Thoracic aorta (tissue), 2 donors: Measurements from ENCODE around the gene NLRC4. TPM values are rescaled to one million over a fixed set of nuclear protein-coding genes. Genes with fewer than 3 reads are reported as not detected.
"Not testable (repeated sequence)": the region's sequence is repeated elsewhere in the genome, so short reads cannot be mapped to it uniquely, and the experiment has no call there.

Experiments used
- ATAC-seq: fragments of 150-250 bp; one replicate; pipeline ENCODE4 v1.8.0; 2017; ENCODE audit warnings: low read depth; ENCODE audit not compliant: insufficient number of reproducible peaks, low FRiP score
- DNase-seq: peaks from one replicate; pipeline ENCODE4 v3.0.0-alpha.2; 2020; ENCODE audit warnings: low spot score
- H3K27ac ChIP-seq, 2 donors: fragments of 200-600 bp; sonication (generic); 1 replicate in 1 of 2; 2 replicates in 1 of 2; pipeline ENCODE4 v1.5.1; 2016; ENCODE audit warnings: mild to moderate bottlenecking in 2 of 2, moderate library complexity in 2 of 2
- H3K27me3 ChIP-seq: fragments of 200-600 bp; sonication (generic); replicated peaks from 2 replicates; pipeline ENCODE4 v1.6.0; 2016; ENCODE audit warnings: mild to moderate bottlenecking; ENCODE audit not compliant: insufficient read depth
- H3K36me3 ChIP-seq: fragments of 200-600 bp; sonication (generic); one replicate; pipeline ENCODE4 v1.5.1; 2016
- H3K4me1 ChIP-seq, 2 donors: fragments of 200-600 bp; sonication (generic); 1 replicate in 1 of 2; 2 replicates in 1 of 2; pipeline versions ENCODE4 v1.5.1 to v1.6.0; 2016; ENCODE audit warnings: low read depth in 2 of 2, mild to moderate bottlenecking in 1 of 2; ENCODE audit not compliant: control insufficient read depth in 1 of 2
- H3K4me3 ChIP-seq: fragments of 200-600 bp; sonication (generic); 2 replicates; pipeline ENCODE4 v1.5.1; 2016; ENCODE audit warnings: mild to moderate bottlenecking
- H3K9me3 ChIP-seq: fragments of 200-600 bp; sonication (generic); 2 replicates; pipeline ENCODE4 v1.5.1; 2016
- total RNA-seq, 2 donors: library from RNA; depleted of rRNA; stranded (reverse); fragments of >200 nt; gene quantifications; one replicate each; pipeline versions ENCODE4 v1.1.0 to v1.2.3, GENCODE V29; 2016
- TF ChIP-seq, protein P1 (sequence below): fragments of 200-600 bp; sonication (generic); IDR thresholded peaks from one replicate; pipeline ENCODE4 v1.5.1; 2019; ENCODE audit warnings: antibody characterized with exemption

Gene NLRC4
- 1 to 10 TPM in 1 of 2 donors, under 1 TPM in 1; 0.81 to 2.2 TPM for total RNA-seq

DNA sequence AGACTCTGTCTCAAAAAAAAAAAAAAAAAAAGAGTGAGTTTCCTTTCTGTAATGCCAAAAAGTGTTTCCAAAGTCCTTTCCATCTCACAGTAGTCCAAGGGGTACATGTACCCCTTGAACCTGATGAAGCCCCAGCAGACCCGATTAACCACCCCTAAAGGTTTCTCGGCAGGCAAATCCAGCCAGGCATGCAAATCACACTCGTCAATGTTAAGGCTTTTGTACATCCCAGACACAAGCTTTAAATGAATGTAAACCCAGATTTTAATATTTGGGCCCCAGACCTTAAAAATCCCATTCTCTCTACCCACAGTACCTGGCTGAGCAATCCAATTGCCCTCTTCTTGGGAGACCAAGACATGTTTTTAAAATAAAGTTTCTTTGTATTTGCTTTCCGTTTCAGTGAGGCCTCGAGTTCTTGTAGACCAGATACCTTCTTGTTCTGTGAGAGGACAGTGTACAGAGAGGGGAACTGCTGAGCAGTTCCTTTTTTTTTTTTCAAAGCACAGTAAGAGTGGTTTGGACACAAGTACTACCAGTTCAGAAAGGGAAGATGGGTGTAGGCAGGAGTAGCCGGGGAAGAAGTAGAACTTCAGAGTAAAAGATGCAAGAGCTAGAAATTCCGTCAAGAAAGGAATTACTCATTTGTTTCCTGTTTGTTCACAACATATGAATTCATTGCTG, at the start of gene NLRC4:
Gene NLRC4, minus strand, starts transcription at position 465 of the 684 bp plus-strand sequence. CDS start 8,111 bp downstream, outside the sequence.
- TF ChIP-seq, protein P1, sequence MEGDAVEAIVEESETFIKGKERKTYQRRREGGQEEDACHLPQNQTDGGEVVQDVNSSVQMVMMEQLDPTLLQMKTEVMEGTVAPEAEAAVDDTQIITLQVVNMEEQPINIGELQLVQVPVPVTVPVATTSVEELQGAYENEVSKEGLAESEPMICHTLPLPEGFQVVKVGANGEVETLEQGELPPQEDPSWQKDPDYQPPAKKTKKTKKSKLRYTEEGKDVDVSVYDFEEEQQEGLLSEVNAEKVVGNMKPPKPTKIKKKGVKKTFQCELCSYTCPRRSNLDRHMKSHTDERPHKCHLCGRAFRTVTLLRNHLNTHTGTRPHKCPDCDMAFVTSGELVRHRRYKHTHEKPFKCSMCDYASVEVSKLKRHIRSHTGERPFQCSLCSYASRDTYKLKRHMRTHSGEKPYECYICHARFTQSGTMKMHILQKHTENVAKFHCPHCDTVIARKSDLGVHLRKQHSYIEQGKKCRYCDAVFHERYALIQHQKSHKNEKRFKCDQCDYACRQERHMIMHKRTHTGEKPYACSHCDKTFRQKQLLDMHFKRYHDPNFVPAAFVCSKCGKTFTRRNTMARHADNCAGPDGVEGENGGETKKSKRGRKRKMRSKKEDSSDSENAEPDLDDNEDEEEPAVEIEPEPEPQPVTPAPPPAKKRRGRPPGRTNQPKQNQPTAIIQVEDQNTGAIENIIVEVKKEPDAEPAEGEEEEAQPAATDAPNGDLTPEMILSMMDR: no peak
- Histone ChIP-seq H3K36me3 (no peaks in the 10 kb centered on the region), H3K9me3 (no peaks in the 10 kb centered on the region), H3K4me3 (peak within 1 kb of the TSS; percentile 4), H3K27me3 (no peaks in the 10 kb centered on the region), H3K27ac (peak within 1 kb of the TSS in 1 of 2 donors; percentile 7), H3K4me1 (peaks cover 0 to 8% of the 10 kb centered on the region in 2 donors)
- ATAC-seq (no peak), DNase-seq (no peak)

DNA sequence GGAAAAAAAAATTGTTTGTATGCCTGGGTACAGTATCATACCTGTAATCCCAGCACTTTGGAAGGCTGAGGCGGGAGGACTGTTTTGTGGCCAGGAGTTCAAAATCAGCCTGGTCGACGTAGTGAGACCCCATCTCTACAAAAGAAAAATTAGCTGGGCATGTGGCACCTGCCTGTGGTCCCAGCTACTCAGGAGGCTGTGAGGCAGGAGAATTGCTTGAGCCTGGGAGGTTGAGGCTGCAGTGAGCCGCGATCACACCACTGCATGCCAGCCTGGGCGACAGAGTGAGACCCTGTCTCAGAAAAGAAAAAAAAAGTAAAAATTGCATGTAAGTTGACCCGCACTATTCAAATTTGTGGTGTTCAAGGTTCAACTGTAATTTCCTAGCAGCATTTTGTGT, 45.9 kb upstream of the NLRC4 start:
- Histone ChIP-seq H3K27ac (no peak overlapping the region), H3K4me3 (no peak overlapping the region), H3K4me1 (no peaks in the 10 kb centered on the region), H3K9me3 (no peaks in the 10 kb centered on the region), H3K27me3 (no peaks in the 10 kb centered on the region), H3K36me3 (peaks cover 7% of the 10 kb centered on the region)
- TF ChIP-seq, protein P1: no peak
- ATAC-seq: no peak
- DNase-seq: no peak

GRCh38 chr2:32293966-32294562, 29.4 kb upstream of the NLRC4 start:
- H3K27me3 ChIP-seq, ATAC-seq, H3K9me3 ChIP-seq, H3K4me1 ChIP-seq, H3K4me3 ChIP-seq, DNase-seq, H3K27ac ChIP-seq, H3K36me3 ChIP-seq: not testable (repeated sequence)

- H3K36me3 ChIP-seq: not testable (repeated sequence)
Observed at GRCh38 chr2:32293493-32293892, 28.8 kb upstream of the NLRC4 start.

GRCh38 chr2:32291746-32292145, 27.1 kb upstream of the NLRC4 start:
- TF ChIP-seq, protein P1: no peak
- H3K27ac ChIP-seq: no peak overlapping the region
- H3K27me3 ChIP-seq: no peaks in the 10 kb centered on the region
- peaks cover 8 to 19% of the 10 kb centered on the region in 2 donors for H3K4me1 ChIP-seq
- H3K9me3 ChIP-seq: no peaks in the 10 kb centered on the region
- H3K36me3 ChIP-seq: peaks cover 4% of the 10 kb centered on the region
- H3K4me3 ChIP-seq: no peak overlapping the region
- ATAC-seq (no peak), DNase-seq (no peak)

More at GRCh38 chr2:32293493-32293892, 28.8 kb upstream of the NLRC4 start:
- H3K4me1 ChIP-seq: peaks cover 8 to 12% of the 10 kb centered on the region in 2 donors
- H3K9me3 ChIP-seq, H3K27ac ChIP-seq, DNase-seq, H3K4me3 ChIP-seq, H3K27me3 ChIP-seq, ATAC-seq: not testable (repeated sequence)

- Histone ChIP-seq H3K36me3 (peaks cover 2% of the 10 kb centered on the region), H3K9me3 (no peaks in the 10 kb centered on the region), H3K27ac (no peak overlapping the region), H3K4me3 (no peak overlapping the region), H3K27me3 (no peaks in the 10 kb centered on the region), H3K4me1 (peaks cover 8 to 19% of the 10 kb centered on the region in 2 donors)
- TF ChIP-seq, protein P1: no peak
- DNase-seq (no peak), ATAC-seq (no peak)
Observed at GRCh38 chr2:32290000-32290339, 25.3 kb upstream of the NLRC4 start.
